Endodermal cell (in vitro differentiated cells): ENCODE measurements around the gene CETP. TPM values are rescaled to one million over a fixed set of nuclear protein-coding genes. Genes with fewer than 3 reads are reported as not detected.

ENCODE experiments used
- DNase-seq: peaks from one replicate; pipeline ENCODE4 v3.0.0-alpha.2; 2017
- H3K27ac ChIP-seq: 2 replicates; pipeline ENCODE4 v1.5.1; 2013; ENCODE audit warnings: mild to moderate bottlenecking, low read depth, low read length, moderate library complexity
- H3K27me3 ChIP-seq: 2 replicates; pipeline ENCODE4 v1.6.1; 2013; ENCODE audit warnings: mild to moderate bottlenecking, low read length, moderate library complexity; ENCODE audit not compliant: insufficient read depth, control insufficient read depth, poor library complexity, severe bottlenecking
- H3K36me3 ChIP-seq: 2 replicates; pipeline ENCODE4 v1.7.0; 2013; ENCODE audit warnings: mild to moderate bottlenecking, low read length, moderate library complexity; ENCODE audit not compliant: control insufficient read depth, insufficient read depth
- H3K4me1 ChIP-seq: one replicate; pipeline ENCODE4 v1.7.0; 2013; ENCODE audit warnings: low read length; ENCODE audit not compliant: control insufficient read depth, insufficient read depth
- H3K4me3 ChIP-seq: 2 replicates; pipeline ENCODE4 v1.5.1; 2013; ENCODE audit warnings: mild to moderate bottlenecking, low read length, moderate library complexity
- H3K9ac ChIP-seq: 2 replicates; pipeline ENCODE4 v1.6.1; 2013; ENCODE audit warnings: mild to moderate bottlenecking, low read length, moderate library complexity; ENCODE audit not compliant: poor library complexity, severe bottlenecking; ENCODE audit errors: extremely low read depth
- H3K9me3 ChIP-seq: 2 replicates; pipeline ENCODE4 v1.6.1; 2013; ENCODE audit warnings: mild to moderate bottlenecking, low read length, moderate library complexity; ENCODE audit not compliant: control insufficient read depth
- H3K27ac Mint-ChIP-seq: 2 replicates; pipeline ENCODE4 v1.8.0; 2020; ENCODE audit warnings: mixed read lengths
- H3K27me3 Mint-ChIP-seq: 2 replicates; pipeline ENCODE4 v1.8.0; 2021; ENCODE audit warnings: mild to moderate bottlenecking, mixed read lengths; ENCODE audit not compliant: insufficient read depth
- H3K36me3 Mint-ChIP-seq: 2 replicates; pipeline ENCODE4 v1.8.0; 2020; ENCODE audit warnings: low read depth, mixed read lengths
- H3K4me1 Mint-ChIP-seq: 2 replicates; pipeline ENCODE4 v1.8.0; 2020; ENCODE audit warnings: mixed read lengths
- H3K4me3 Mint-ChIP-seq: 2 replicates; pipeline ENCODE4 v1.8.0; 2020; ENCODE audit warnings: mild to moderate bottlenecking, moderate library complexity, mixed read lengths
- H3K9me3 Mint-ChIP-seq: 2 replicates; pipeline ENCODE4 v1.8.0; 2020; ENCODE audit warnings: mild to moderate bottlenecking, mixed read lengths
- WGBS, 2 experiments: methylation state at CpG; one replicate each; pipeline versions ENCODE4 v1.1.5 to v1.1.7; 2013; ENCODE audit warnings: missing lambda C conversion rate in 2 of 2, mixed read lengths in 1 of 2; ENCODE audit not compliant: insufficient coverage in 1 of 2, insufficient read length in 1 of 2; 5-methylcytosine and 5-hydroxymethylcytosine counted together
- total RNA-seq, 2 donors: library from RNA; stranded (reverse); fragmentation: NEBNext Ultra II Directional in 1 of 2; extraction: Animal tissue kit (Norgen Biotek cat#: 25700) in 1 of 2; gene quantifications; 2 replicates in 1 of 2; 3 replicates in 1 of 2; pipeline ENCODE4 v1.2.1, GENCODE V29; 2021
- TF ChIP-seq, protein P1 (sequence below): fragments of 200-600 bp; sonication (generic); conservative IDR thresholded peaks from 2 replicates; pipeline ENCODE4 v1.5.0; 2021; ENCODE audit warnings: antibody characterized with exemption, mild to moderate bottlenecking

Gene CETP
- total RNA-seq, 2 donors from 2014 or later = not detected

DNA sequence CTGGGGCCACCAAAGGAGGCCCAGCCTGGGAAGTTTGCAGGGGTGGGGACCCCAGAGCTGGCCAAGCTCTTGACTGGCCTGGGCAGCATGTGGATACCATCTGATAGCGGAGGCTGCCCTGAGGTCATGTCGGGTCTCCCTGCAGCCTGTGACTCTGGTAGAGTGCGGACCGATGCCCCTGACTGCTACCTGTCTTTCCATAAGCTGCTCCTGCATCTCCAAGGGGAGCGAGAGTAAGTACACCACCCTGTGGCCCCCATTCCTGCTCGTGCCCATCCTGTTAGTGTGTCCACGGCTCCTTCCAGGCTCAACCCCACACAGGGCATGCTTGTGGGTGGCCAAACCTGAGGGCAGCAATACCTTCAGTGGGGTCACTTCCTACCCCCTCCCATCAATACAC, 8.0 kb downstream of the CETP start:
- TF ChIP-seq, protein P1, sequence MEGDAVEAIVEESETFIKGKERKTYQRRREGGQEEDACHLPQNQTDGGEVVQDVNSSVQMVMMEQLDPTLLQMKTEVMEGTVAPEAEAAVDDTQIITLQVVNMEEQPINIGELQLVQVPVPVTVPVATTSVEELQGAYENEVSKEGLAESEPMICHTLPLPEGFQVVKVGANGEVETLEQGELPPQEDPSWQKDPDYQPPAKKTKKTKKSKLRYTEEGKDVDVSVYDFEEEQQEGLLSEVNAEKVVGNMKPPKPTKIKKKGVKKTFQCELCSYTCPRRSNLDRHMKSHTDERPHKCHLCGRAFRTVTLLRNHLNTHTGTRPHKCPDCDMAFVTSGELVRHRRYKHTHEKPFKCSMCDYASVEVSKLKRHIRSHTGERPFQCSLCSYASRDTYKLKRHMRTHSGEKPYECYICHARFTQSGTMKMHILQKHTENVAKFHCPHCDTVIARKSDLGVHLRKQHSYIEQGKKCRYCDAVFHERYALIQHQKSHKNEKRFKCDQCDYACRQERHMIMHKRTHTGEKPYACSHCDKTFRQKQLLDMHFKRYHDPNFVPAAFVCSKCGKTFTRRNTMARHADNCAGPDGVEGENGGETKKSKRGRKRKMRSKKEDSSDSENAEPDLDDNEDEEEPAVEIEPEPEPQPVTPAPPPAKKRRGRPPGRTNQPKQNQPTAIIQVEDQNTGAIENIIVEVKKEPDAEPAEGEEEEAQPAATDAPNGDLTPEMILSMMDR = no peak
- no peaks in the 10 kb centered on the region for H3K9me3 ChIP-seq
- H3K4me3 ChIP-seq = no peak overlapping the region
- Mint-ChIP-seq H3K36me3 (no peaks in the 10 kb centered on the region), H3K9me3 (peaks cover 7% of the 10 kb centered on the region), H3K27me3 (peaks cover 8% of the 10 kb centered on the region), H3K27ac (no peak overlapping the region), H3K4me3 (no peak overlapping the region), H3K4me1 (no peaks in the 10 kb centered on the region)
- no peak for DNase-seq
- H3K27me3 ChIP-seq = no peaks in the 10 kb centered on the region
- no peaks in the 10 kb centered on the region for H3K4me1 ChIP-seq
- no peaks in the 10 kb centered on the region for H3K36me3 ChIP-seq
- 87 to 88% methylated on average over 5 to 7 of the region's 7 CpGs for WGBS, 2 experiments
- H3K9ac ChIP-seq = no peak overlapping the region
- H3K27ac ChIP-seq = no peak overlapping the region

DNA sequence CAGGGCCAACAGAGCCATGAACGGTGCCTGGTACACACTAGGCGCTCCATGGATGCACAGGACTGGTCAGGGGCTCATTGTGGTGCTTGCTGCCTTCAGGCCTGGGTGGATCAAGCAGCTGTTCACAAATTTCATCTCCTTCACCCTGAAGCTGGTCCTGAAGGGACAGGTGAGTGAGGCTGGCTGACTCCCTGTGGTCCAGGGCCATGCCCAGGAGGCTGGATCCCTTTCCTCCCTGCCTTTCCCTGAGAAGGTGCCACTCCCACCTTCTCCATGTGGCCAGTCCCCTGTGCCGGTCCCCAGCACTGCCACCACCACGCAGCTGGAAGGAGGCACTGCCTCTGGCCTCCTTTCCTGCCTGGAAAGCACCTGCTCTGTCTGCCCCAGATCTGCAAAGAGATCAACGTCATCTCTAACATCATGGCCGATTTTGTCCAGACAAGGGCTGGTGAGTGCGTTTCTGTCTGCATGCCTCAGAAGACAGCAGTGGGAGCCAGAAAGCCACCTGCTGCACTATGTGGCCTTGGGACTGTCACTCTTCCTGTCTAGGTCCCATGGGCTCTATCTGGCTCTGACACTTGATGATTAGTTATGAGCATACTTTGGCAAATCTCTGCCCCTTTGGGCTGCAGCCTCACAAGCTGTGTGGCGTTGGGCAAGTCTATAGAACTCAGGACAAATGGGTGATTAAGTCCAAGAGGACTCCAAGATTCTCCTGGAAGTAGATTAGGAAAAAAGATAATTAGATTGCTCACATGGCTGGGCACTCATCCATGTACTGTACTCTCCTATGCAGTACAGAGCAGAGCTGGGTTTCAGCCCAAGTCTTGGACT, 9.4 kb downstream of the CETP start:
- Mint-ChIP-seq H3K27me3 (peaks cover 17% of the 10 kb centered on the region), H3K4me1 (no peaks in the 10 kb centered on the region), H3K4me3 (no peak overlapping the region), H3K36me3 (no peaks in the 10 kb centered on the region), H3K27ac (no peak overlapping the region), H3K9me3 (peaks cover 7% of the 10 kb centered on the region)
- Histone ChIP-seq H3K27ac (no peak overlapping the region), H3K4me3 (no peak overlapping the region), H3K9ac (no peak overlapping the region), H3K4me1 (no peaks in the 10 kb centered on the region), H3K36me3 (no peaks in the 10 kb centered on the region), H3K9me3 (no peaks in the 10 kb centered on the region), H3K27me3 (no peaks in the 10 kb centered on the region)
- 74 to 76% methylated on average over 8 of the region's 8 CpGs for WGBS, 2 experiments
- TF ChIP-seq, protein P1 = no peak
- DNase-seq = no peak

DNA sequence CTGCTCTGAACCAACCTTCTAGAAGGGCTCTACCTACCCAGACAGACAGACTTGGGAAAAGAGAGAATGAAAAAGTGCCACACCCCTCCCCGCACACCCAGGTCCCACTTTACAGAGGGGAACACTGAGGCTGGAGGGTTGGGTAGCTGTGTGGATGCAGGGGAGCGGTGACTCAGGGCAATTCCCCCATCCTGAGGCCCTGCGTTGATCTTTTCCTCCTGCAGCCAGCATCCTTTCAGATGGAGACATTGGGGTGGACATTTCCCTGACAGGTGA, 10.0 kb downstream of the CETP start:
- Histone ChIP-seq H3K36me3 (no peaks in the 10 kb centered on the region), H3K9me3 (no peaks in the 10 kb centered on the region), H3K4me1 (no peaks in the 10 kb centered on the region), H3K27me3 (no peaks in the 10 kb centered on the region), H3K9ac (no peak overlapping the region), H3K4me3 (no peak overlapping the region), H3K27ac (no peak overlapping the region)
- no peak for DNase-seq
- WGBS, 2 experiments = 80 to 90% methylated on average over 2 of the region's 3 CpGs
- TF ChIP-seq, protein P1 = no peak
- no peak overlapping the region for H3K4me3 Mint-ChIP-seq
- no peaks in the 10 kb centered on the region for H3K4me1 Mint-ChIP-seq
- H3K27me3 Mint-ChIP-seq = peaks cover 17% of the 10 kb centered on the region
- peaks cover 7% of the 10 kb centered on the region for H3K9me3 Mint-ChIP-seq
- H3K27ac Mint-ChIP-seq = no peak overlapping the region
- no peaks in the 10 kb centered on the region for H3K36me3 Mint-ChIP-seq
